ENCODE results near the gene DACT3.
A peak's percentile ranks its signal among the peaks of the same experiment; 100 is the strongest.

DACT3 gene

GRCh38 chr19:46617601-46618000 is 43.4 kb downstream of the DACT3 start:
- Mint-ChIP-seq H3K36me3 (ENCODE audit: low read depth) (no peaks in the 10 kb centered on the region), H3K9me3 (no peaks in the 10 kb centered on the region), H3K4me1 (ENCODE audit: low read depth) (peaks cover 76% of the 10 kb centered on the region), H3K4me3 (no peak overlapping the region), H3K27ac (no peak overlapping the region), H3K27me3 (no peaks in the 10 kb centered on the region)
- no peak for DNase-seq

- peak; percentile 68 for DNase-seq
- Mint-ChIP-seq H3K9me3 (no peaks in the 10 kb centered on the region), H3K27ac (peak overlapping the region; percentile 92), H3K4me3 (peak overlapping the region; percentile 69), H3K36me3 (ENCODE audit: low read depth) (no peaks in the 10 kb centered on the region), H3K4me1 (ENCODE audit: low read depth) (peaks cover 76% of the 10 kb centered on the region), H3K27me3 (no peaks in the 10 kb centered on the region)
Observed at GRCh38 chr19:46616631-46617322, 44.2 kb downstream of the DACT3 start.

GRCh38 chr19:46615966-46616365 is 45.0 kb downstream of the DACT3 start:
- H3K36me3 Mint-ChIP-seq (ENCODE audit: low read depth): peaks cover 7% of the 10 kb centered on the region
- no peaks in the 10 kb centered on the region for H3K27me3 Mint-ChIP-seq
- H3K4me1 Mint-ChIP-seq (ENCODE audit: low read depth): peaks cover 76% of the 10 kb centered on the region
- H3K27ac Mint-ChIP-seq: peak overlapping the region; percentile 74
- H3K4me3 Mint-ChIP-seq: no peak overlapping the region
- no peak for DNase-seq
- H3K9me3 Mint-ChIP-seq: no peaks in the 10 kb centered on the region

- peaks cover 24% of the 10 kb centered on the region for H3K36me3 Mint-ChIP-seq (ENCODE audit: low read depth)
- DNase-seq: peak; percentile 89
- H3K4me1 Mint-ChIP-seq (ENCODE audit: low read depth): peaks cover 74% of the 10 kb centered on the region
- no peaks in the 10 kb centered on the region for H3K27me3 Mint-ChIP-seq
- peak overlapping the region; percentile 77 for H3K27ac Mint-ChIP-seq
- no peaks in the 10 kb centered on the region for H3K9me3 Mint-ChIP-seq
- no peak overlapping the region for H3K4me3 Mint-ChIP-seq
Observed at GRCh38 chr19:46614114-46614722, 46.8 kb downstream of the DACT3 start.

- peak; percentile 28 for DNase-seq
- no peaks in the 10 kb centered on the region for H3K9me3 Mint-ChIP-seq
- H3K4me1 Mint-ChIP-seq (ENCODE audit: low read depth): peaks cover 71% of the 10 kb centered on the region
- H3K4me3 Mint-ChIP-seq: no peak overlapping the region
- no peak overlapping the region for H3K27ac Mint-ChIP-seq
- no peaks in the 10 kb centered on the region for H3K27me3 Mint-ChIP-seq
- peaks cover 31% of the 10 kb centered on the region for H3K36me3 Mint-ChIP-seq (ENCODE audit: low read depth)
Observed at GRCh38 chr19:46613525-46613924, 47.5 kb downstream of the DACT3 start.

- Mint-ChIP-seq H3K4me3 (peak overlapping the region; percentile 25), H3K27me3 (no peaks in the 10 kb centered on the region)
Observed at GRCh38 chr19:46611776-46612175, 49.2 kb downstream of the DACT3 start.

GRCh38 chr19:46610851-46611770 is 49.9 kb downstream of the DACT3 start:
- peaks cover 55% of the 10 kb centered on the region for H3K36me3 Mint-ChIP-seq (ENCODE audit: low read depth)
- H3K9me3 Mint-ChIP-seq: no peaks in the 10 kb centered on the region
- peak; percentile 51 for DNase-seq
- H3K27ac Mint-ChIP-seq: peak overlapping the region; percentile 86
- H3K27me3 Mint-ChIP-seq: no peaks in the 10 kb centered on the region
- peaks cover 63% of the 10 kb centered on the region for H3K4me1 Mint-ChIP-seq (ENCODE audit: low read depth)
- peak overlapping the region; percentile 25 for H3K4me3 Mint-ChIP-seq

More at GRCh38 chr19:46611776-46612175, 49.2 kb downstream of the DACT3 start:
- no peak for DNase-seq
- Mint-ChIP-seq H3K9me3 (no peaks in the 10 kb centered on the region), H3K27ac (peak overlapping the region; percentile 86), H3K4me1 (ENCODE audit: low read depth) (peaks cover 65% of the 10 kb centered on the region), H3K36me3 (ENCODE audit: low read depth) (peaks cover 48% of the 10 kb centered on the region)

- peaks cover 62% of the 10 kb centered on the region for H3K36me3 Mint-ChIP-seq (ENCODE audit: low read depth)
- peak overlapping the region; percentile 86 for H3K27ac Mint-ChIP-seq
- H3K4me1 Mint-ChIP-seq (ENCODE audit: low read depth): peaks cover 61% of the 10 kb centered on the region
- no peaks in the 10 kb centered on the region for H3K9me3 Mint-ChIP-seq
- DNase-seq: no peak
- H3K4me3 Mint-ChIP-seq: no peak overlapping the region
- H3K27me3 Mint-ChIP-seq: no peaks in the 10 kb centered on the region
Observed at GRCh38 chr19:46610413-46610775, 50.6 kb downstream of the DACT3 start.

- Mint-ChIP-seq H3K4me3 (no peak overlapping the region), H3K4me1 (ENCODE audit: low read depth) (peaks cover 62% of the 10 kb centered on the region), H3K9me3 (no peaks in the 10 kb centered on the region), H3K27me3 (no peaks in the 10 kb centered on the region), H3K36me3 (ENCODE audit: low read depth) (peaks cover 68% of the 10 kb centered on the region), H3K27ac (peak overlapping the region; percentile 44)
- DNase-seq: no peak
Observed at GRCh38 chr19:46609511-46610412, 51.2 kb downstream of the DACT3 start.

GRCh38 chr19:46608581-46609345 is 52.2 kb downstream of the DACT3 start:
- Mint-ChIP-seq H3K27ac (peak overlapping the region; percentile 2), H3K9me3 (no peaks in the 10 kb centered on the region), H3K36me3 (ENCODE audit: low read depth) (peaks cover 76% of the 10 kb centered on the region), H3K27me3 (no peaks in the 10 kb centered on the region), H3K4me1 (ENCODE audit: low read depth) (peaks cover 64% of the 10 kb centered on the region), H3K4me3 (no peak overlapping the region)
- no peak for DNase-seq

- Mint-ChIP-seq H3K36me3 (ENCODE audit: low read depth) (peaks cover 82% of the 10 kb centered on the region), H3K27me3 (no peaks in the 10 kb centered on the region), H3K27ac (no peak overlapping the region)
Observed at GRCh38 chr19:46608178-46608577, 52.8 kb downstream of the DACT3 start.

GRCh38 chr19:46607448-46607841 is 53.5 kb downstream of the DACT3 start:
- Mint-ChIP-seq H3K27ac (peak overlapping the region; percentile 50), H3K36me3 (ENCODE audit: low read depth) (peaks cover 90% of the 10 kb centered on the region), H3K4me3 (no peak overlapping the region)

More at GRCh38 chr19:46608178-46608577, 52.8 kb downstream of the DACT3 start:
- no peak for DNase-seq
- Mint-ChIP-seq H3K9me3 (no peaks in the 10 kb centered on the region), H3K4me3 (no peak overlapping the region), H3K4me1 (ENCODE audit: low read depth) (peaks cover 65% of the 10 kb centered on the region)

GRCh38 chr19:46606681-46607447 is 54.1 kb downstream of the DACT3 start:
- Mint-ChIP-seq H3K27ac (peak overlapping the region; percentile 5), H3K4me1 (ENCODE audit: low read depth) (peaks cover 63% of the 10 kb centered on the region), H3K9me3 (no peaks in the 10 kb centered on the region), H3K27me3 (no peaks in the 10 kb centered on the region), H3K36me3 (ENCODE audit: low read depth) (peaks cover 95% of the 10 kb centered on the region), H3K4me3 (no peak overlapping the region)
- no peak for DNase-seq

More at GRCh38 chr19:46607448-46607841, 53.5 kb downstream of the DACT3 start:
- no peak for DNase-seq
- H3K4me1 Mint-ChIP-seq (ENCODE audit: low read depth): peaks cover 68% of the 10 kb centered on the region
- no peaks in the 10 kb centered on the region for H3K27me3 Mint-ChIP-seq
- no peaks in the 10 kb centered on the region for H3K9me3 Mint-ChIP-seq
